ENCODE measurements around the gene UBASH3A.

UBASH3A gene

GRCh38 chr21:42358261-42358660, 45.4 kb upstream of the UBASH3A start:
- WGBS = 86% methylated on average over 9 of the region's 12 CpGs

DNA sequence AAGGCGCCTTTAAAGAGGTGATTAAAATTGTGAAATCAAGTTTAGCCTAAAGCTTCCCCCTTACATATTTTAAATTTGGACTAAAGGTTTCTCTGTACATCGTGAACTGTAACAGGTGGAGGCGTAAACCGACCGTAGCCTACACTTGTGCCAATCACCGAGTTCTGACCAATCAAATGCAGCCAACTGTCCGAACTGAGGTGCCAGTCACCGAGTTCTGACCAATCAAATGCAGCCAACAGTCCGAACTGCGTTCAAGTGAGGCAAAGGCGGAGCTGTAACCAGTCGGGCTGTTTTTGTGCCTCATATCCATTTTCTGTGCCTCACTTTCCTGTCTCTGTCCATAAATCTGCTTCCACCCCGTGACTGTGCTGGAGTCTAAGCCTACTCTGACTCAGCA, 44.8 kb upstream of the UBASH3A start:
- Histone ChIP-seq H3K9me3 (ENCODE audit: control insufficient read depth, low read length) (peaks cover 13% of the 10 kb centered on the region), H3K14ac (ENCODE audit: low read length in 2 of 2) (no peak overlapping the region), H2AFZ (ENCODE audit: low read depth, low read length) (no peak overlapping the region), H3K23ac (ENCODE audit: low read length in 2 of 2) (no peak overlapping the region), H2AK5ac (ENCODE audit: low read length, severe bottlenecking) (no peak overlapping the region), H3K4me3 (ENCODE audit: insufficient read depth in 1 of 2, low read depth in 1 of 2, low read length in 2 of 2) (no peak overlapping the region), H3K4me2 (ENCODE audit: low read length, poor library complexity, severe bottlenecking) (no peak overlapping the region), H3K9ac (ENCODE audit: low read length) (no peak overlapping the region), H3K79me1 (replicated peaks; ENCODE audit: low read length, poor library complexity, severe bottlenecking) (no peaks in the 10 kb centered on the region), H3K4ac (ENCODE audit: low read depth in 1 of 2, low read length in 2 of 2) (no peak overlapping the region), H3K4me1 (ENCODE audit: control insufficient read depth, insufficient read depth, low read depth, low read length) (peaks cover 2% of the 10 kb centered on the region), H3K36me3 (ENCODE audit: control insufficient read depth in 1 of 2, insufficient read depth in 2 of 2, low read depth in 1 of 2, low read length in 2 of 2) (no peaks in the 10 kb centered on the region), H4K8ac (ENCODE audit: low read length) (no peak overlapping the region), H3K27ac (ENCODE audit: low read length, poor library complexity, severe bottlenecking) (no peak overlapping the region), H3K18ac (ENCODE audit: low read depth in 1 of 2, low read length in 2 of 2) (no peak overlapping the region), H3K27me3 (ENCODE audit: control insufficient read depth in 1 of 2, insufficient read depth in 1 of 2, low read length in 2 of 2) (peaks cover 23 to 27% of the 10 kb centered on the region in 2 experiments), H2BK120ac (ENCODE audit: low read depth, low read length) (no peak overlapping the region), H2BK12ac (ENCODE audit: low read length in 2 of 2) (no peak overlapping the region), H4K91ac (ENCODE audit: low read length) (no peak overlapping the region), H2BK5ac (ENCODE audit: low read depth, low read length, poor library complexity, severe bottlenecking) (no peak overlapping the region), H2BK15ac (ENCODE audit: low read depth, poor library complexity, severe bottlenecking) (no peak overlapping the region)
- WGBS = 78% methylated on average over 13 of the region's 13 CpGs
- DNase-seq = no peak

More at GRCh38 chr21:42358261-42358660, 45.4 kb upstream of the UBASH3A start:
- Histone ChIP-seq H3K79me1 (replicated peaks; ENCODE audit: low read length, poor library complexity, severe bottlenecking) (no peaks in the 10 kb centered on the region), H2AFZ (ENCODE audit: low read depth, low read length) (no peak overlapping the region), H3K4me2 (ENCODE audit: low read length, poor library complexity, severe bottlenecking) (no peak overlapping the region), H2BK120ac (ENCODE audit: low read depth, low read length) (no peak overlapping the region), H3K14ac (ENCODE audit: low read length in 2 of 2) (no peak overlapping the region), H2AK5ac (ENCODE audit: low read length, severe bottlenecking) (no peak overlapping the region), H3K27ac (ENCODE audit: low read length, poor library complexity, severe bottlenecking) (no peak overlapping the region), H3K27me3 (ENCODE audit: control insufficient read depth in 1 of 2, insufficient read depth in 1 of 2, low read length in 2 of 2) (peaks cover 23 to 25% of the 10 kb centered on the region in 2 experiments), H4K91ac (ENCODE audit: low read length) (no peak overlapping the region), H2BK15ac (ENCODE audit: low read depth, poor library complexity, severe bottlenecking) (no peak overlapping the region), H3K9ac (ENCODE audit: low read length) (no peak overlapping the region), H3K4ac (ENCODE audit: low read depth in 1 of 2, low read length in 2 of 2) (no peak overlapping the region), H2BK12ac (ENCODE audit: low read length in 2 of 2) (no peak overlapping the region), H2BK5ac (ENCODE audit: low read depth, low read length, poor library complexity, severe bottlenecking) (no peak overlapping the region), H3K36me3 (ENCODE audit: control insufficient read depth in 1 of 2, insufficient read depth in 2 of 2, low read depth in 1 of 2, low read length in 2 of 2) (no peaks in the 10 kb centered on the region), H3K9me3 (ENCODE audit: control insufficient read depth, low read length) (peaks cover 13% of the 10 kb centered on the region), H3K4me3 (ENCODE audit: insufficient read depth in 1 of 2, low read depth in 1 of 2, low read length in 2 of 2) (no peak overlapping the region), H3K4me1 (ENCODE audit: control insufficient read depth, insufficient read depth, low read depth, low read length) (peaks cover 2% of the 10 kb centered on the region), H4K8ac (ENCODE audit: low read length) (no peak overlapping the region), H3K23ac (ENCODE audit: low read length in 2 of 2) (no peak overlapping the region), H3K18ac (ENCODE audit: low read depth in 1 of 2, low read length in 2 of 2) (no peak overlapping the region)
- no peak for DNase-seq

GRCh38 chr21:42360317-42360716, 43.4 kb upstream of the UBASH3A start:
- WGBS = 60% methylated on average over 2 of the region's 2 CpGs
- no peak overlapping the region for H3K27ac ChIP-seq (ENCODE audit: low read length, poor library complexity, severe bottlenecking)
- H2AFZ ChIP-seq (ENCODE audit: low read depth, low read length) = no peak overlapping the region
- H3K9ac ChIP-seq (ENCODE audit: low read length) = no peak overlapping the region
- no peaks in the 10 kb centered on the region for H3K36me3 ChIP-seq (ENCODE audit: control insufficient read depth in 1 of 2, insufficient read depth in 2 of 2, low read depth in 1 of 2, low read length in 2 of 2)
- no peak overlapping the region for H2BK12ac ChIP-seq (ENCODE audit: low read length in 2 of 2)
- no peak overlapping the region for H3K23ac ChIP-seq (ENCODE audit: low read length in 2 of 2)
- no peak overlapping the region for H4K91ac ChIP-seq (ENCODE audit: low read length)
- no peak overlapping the region for H3K4me3 ChIP-seq (ENCODE audit: insufficient read depth in 1 of 2, low read depth in 1 of 2, low read length in 2 of 2)
- H3K18ac ChIP-seq (ENCODE audit: low read depth in 1 of 2, low read length in 2 of 2) = no peak overlapping the region
- H2BK5ac ChIP-seq (ENCODE audit: low read depth, low read length, poor library complexity, severe bottlenecking) = no peak overlapping the region
- H2AK5ac ChIP-seq (ENCODE audit: low read length, severe bottlenecking) = no peak overlapping the region
- no peak overlapping the region for H3K4ac ChIP-seq (ENCODE audit: low read depth in 1 of 2, low read length in 2 of 2)
- no peaks in the 10 kb centered on the region for H3K79me1 ChIP-seq (replicated peaks; ENCODE audit: low read length, poor library complexity, severe bottlenecking)
- no peak overlapping the region for H4K8ac ChIP-seq (ENCODE audit: low read length)
- H3K9me3 ChIP-seq (ENCODE audit: control insufficient read depth, low read length) = peaks cover 8% of the 10 kb centered on the region
- H3K4me1 ChIP-seq (ENCODE audit: control insufficient read depth, insufficient read depth, low read depth, low read length) = peaks cover 2% of the 10 kb centered on the region
- no peak overlapping the region for H3K4me2 ChIP-seq (ENCODE audit: low read length, poor library complexity, severe bottlenecking)
- H2BK120ac ChIP-seq (ENCODE audit: low read depth, low read length) = no peak overlapping the region
- peaks cover 31 to 32% of the 10 kb centered on the region in 2 experiments for H3K27me3 ChIP-seq (ENCODE audit: control insufficient read depth in 1 of 2, insufficient read depth in 1 of 2, low read length in 2 of 2)
- no peak overlapping the region for H2BK15ac ChIP-seq (ENCODE audit: low read depth, poor library complexity, severe bottlenecking)
- no peak overlapping the region for H3K14ac ChIP-seq (ENCODE audit: low read length in 2 of 2)
- no peak for DNase-seq

DNA sequence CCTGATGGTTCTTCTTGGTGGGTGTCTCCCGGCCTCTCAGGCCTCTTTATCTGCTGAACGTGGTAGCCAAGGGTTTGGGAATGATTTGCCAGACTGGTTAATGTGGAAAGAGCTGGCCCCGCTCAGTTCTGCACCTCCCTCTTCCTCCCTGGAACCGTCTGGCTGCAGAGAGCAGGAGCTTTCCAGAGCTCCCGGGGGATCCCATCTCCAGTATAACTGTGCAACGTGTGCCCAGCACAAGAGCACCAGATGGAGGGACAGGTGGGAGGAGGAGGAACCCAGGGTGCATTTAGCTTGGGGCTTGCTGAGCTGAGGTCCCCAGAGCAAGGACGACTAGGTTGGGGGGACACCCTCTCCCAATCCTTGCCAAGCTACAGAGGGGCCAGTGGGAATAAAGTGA, 42.4 kb upstream of the UBASH3A start:
- Histone ChIP-seq H2BK12ac (ENCODE audit: low read length in 2 of 2) (no peak overlapping the region), H3K4me2 (ENCODE audit: low read length, poor library complexity, severe bottlenecking) (no peak overlapping the region), H2BK5ac (ENCODE audit: low read depth, low read length, poor library complexity, severe bottlenecking) (no peak overlapping the region), H2BK120ac (ENCODE audit: low read depth, low read length) (no peak overlapping the region), H3K9me3 (ENCODE audit: control insufficient read depth, low read length) (peaks cover 8% of the 10 kb centered on the region), H3K27ac (ENCODE audit: low read length, poor library complexity, severe bottlenecking) (no peak overlapping the region), H3K36me3 (ENCODE audit: control insufficient read depth in 1 of 2, insufficient read depth in 2 of 2, low read depth in 1 of 2, low read length in 2 of 2) (no peaks in the 10 kb centered on the region), H3K79me1 (replicated peaks; ENCODE audit: low read length, poor library complexity, severe bottlenecking) (no peaks in the 10 kb centered on the region), H2AFZ (ENCODE audit: low read depth, low read length) (no peak overlapping the region), H3K4me1 (ENCODE audit: control insufficient read depth, insufficient read depth, low read depth, low read length) (peaks cover 2% of the 10 kb centered on the region), H3K9ac (ENCODE audit: low read length) (no peak overlapping the region), H3K14ac (ENCODE audit: low read length in 2 of 2) (no peak overlapping the region), H3K4me3 (ENCODE audit: insufficient read depth in 1 of 2, low read depth in 1 of 2, low read length in 2 of 2) (no peak overlapping the region), H2BK15ac (ENCODE audit: low read depth, poor library complexity, severe bottlenecking) (no peak overlapping the region), H3K18ac (ENCODE audit: low read depth in 1 of 2, low read length in 2 of 2) (no peak overlapping the region), H2AK5ac (ENCODE audit: low read length, severe bottlenecking) (no peak overlapping the region), H3K23ac (ENCODE audit: low read length in 2 of 2) (no peak overlapping the region), H3K4ac (ENCODE audit: low read depth in 1 of 2, low read length in 2 of 2) (no peak overlapping the region), H3K27me3 (ENCODE audit: control insufficient read depth in 1 of 2, insufficient read depth in 1 of 2, low read length in 2 of 2) (peaks cover 35 to 37% of the 10 kb centered on the region in 2 experiments), H4K8ac (ENCODE audit: low read length) (no peak overlapping the region), H4K91ac (ENCODE audit: low read length) (no peak overlapping the region)
- DNase-seq = no peak
- WGBS = 72% methylated on average over 6 of the region's 7 CpGs
